OCI-LY1 (cell line): Measurements from ENCODE around the gene IPCEF1.

Experiments used
- H2AFZ ChIP-seq: fragments of 200-600 bp; sonication (generic), shearing (Covaris generic); 2 replicates; pipeline ENCODE4 v1.6.0; 2014; ENCODE audit warnings: antibody characterized with exemption, mild to moderate bottlenecking, low read length
- H3F3A ChIP-seq: fragments of 200-600 bp; sonication (generic), shearing (Covaris generic); 2 replicates; pipeline ENCODE4 v1.6.0; 2014; ENCODE audit warnings: mild to moderate bottlenecking, antibody characterized with exemption, low read length, moderate library complexity; ENCODE audit not compliant: insufficient read depth
- H3K27ac ChIP-seq: fragments of 200-600 bp; sonication (generic); 2 replicates; pipeline ENCODE4 v1.5.1; 2014; ENCODE audit warnings: low read length, mixed run types, mild to moderate bottlenecking, low read depth; ENCODE audit not compliant: poor library complexity, severe bottlenecking
- H3K27me3 ChIP-seq: fragments of 200-600 bp; sonication (generic); 2 replicates; pipeline ENCODE4 v1.6.0; 2014; ENCODE audit warnings: antibody characterized with exemption, mild to moderate bottlenecking, low read length, moderate library complexity; ENCODE audit not compliant: insufficient read depth
- H3K36me3 ChIP-seq: fragments of 200-600 bp; sonication (generic); 2 replicates; pipeline ENCODE4 v1.6.1; 2014; ENCODE audit warnings: mild to moderate bottlenecking, antibody characterized with exemption, low read length, moderate library complexity, mixed read lengths; ENCODE audit not compliant: insufficient read depth
- H3K4me1 ChIP-seq: fragments of 200-600 bp; sonication (generic); 2 replicates; pipeline ENCODE4 v1.5.1; 2014; ENCODE audit warnings: mild to moderate bottlenecking, low read length, moderate library complexity; ENCODE audit not compliant: insufficient read depth, severe bottlenecking
- H3K4me2 ChIP-seq: fragments of 200-600 bp; sonication (generic), shearing (Covaris generic); 2 replicates; pipeline ENCODE4 v1.6.1; 2014; ENCODE audit warnings: low read length
- H3K4me3 ChIP-seq: fragments of 200-600 bp; sonication (generic); 2 replicates; pipeline ENCODE4 v1.5.1; 2014; ENCODE audit warnings: low read length, low read depth, mild to moderate bottlenecking, mixed read lengths; ENCODE audit not compliant: poor library complexity, severe bottlenecking
- H3K79me2 ChIP-seq: fragments of 200-600 bp; shearing (Covaris generic); 2 replicates; pipeline ENCODE4 v1.6.1; 2016; ENCODE audit warnings: mixed run types, low read length, mixed read lengths; ENCODE audit not compliant: insufficient read depth
- H3K9ac ChIP-seq: fragments of 200-600 bp; sonication (generic), shearing (Covaris generic); 2 replicates; pipeline ENCODE4 v1.6.1; 2014; ENCODE audit warnings: mild to moderate bottlenecking, low read length, mixed read lengths
- H3K9me2 ChIP-seq: fragments of 200-600 bp; sonication (generic), shearing (Covaris generic); 2 replicates; pipeline ENCODE4 v1.6.1; 2014; ENCODE audit warnings: low read depth, mild to moderate bottlenecking, low read length, mixed read lengths
- H3K9me3 ChIP-seq: fragments of 200-600 bp; shearing (Covaris generic); 2 replicates; pipeline ENCODE4 v1.6.1; 2014; ENCODE audit warnings: low read length, mixed read lengths
- H4K20me1 ChIP-seq: fragments of 200-600 bp; sonication (generic), shearing (Covaris generic); 2 replicates; pipeline ENCODE4 v1.6.0; 2016; ENCODE audit warnings: mild to moderate bottlenecking, low read length; ENCODE audit not compliant: insufficient read depth
- EZH2 ChIP-seq: fragments of 200-600 bp; sonication (generic), shearing (Covaris generic); IDR thresholded peaks from 2 replicates; pipeline ENCODE4 v1.8.0; 2017; ENCODE audit warnings: borderline replicate concordance, mixed run types, mild to moderate bottlenecking, antibody characterized with exemption, low read length, moderate library complexity, mixed read lengths
- TF ChIP-seq, protein P1 (sequence below): fragments of 200-600 bp; sonication (generic), shearing (Covaris generic); IDR thresholded peaks from 2 replicates; pipeline ENCODE4 v1.5.1; 2017; ENCODE audit warnings: mild to moderate bottlenecking, antibody characterized with exemption, low read length, moderate library complexity, mixed read lengths

Gene IPCEF1

DNA sequence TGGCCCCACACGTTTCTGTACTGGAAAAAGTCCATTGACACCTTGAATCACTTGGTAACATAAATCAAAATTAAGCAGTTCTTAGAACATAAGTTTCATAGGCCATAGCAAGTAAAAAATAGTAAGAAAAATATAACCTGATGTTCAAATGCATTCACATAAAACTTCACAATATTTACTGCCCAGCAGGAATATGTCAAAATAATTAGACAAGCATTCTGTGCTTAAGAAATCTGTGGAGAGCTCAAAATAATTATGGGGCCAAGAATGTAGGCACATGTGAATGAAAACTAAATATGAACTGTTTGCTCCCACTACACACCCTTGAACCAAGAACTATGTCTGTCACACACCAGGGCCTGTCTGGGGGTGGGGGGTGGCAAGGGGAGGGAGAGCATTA, 70.8 kb downstream of the IPCEF1 start:
- no peaks in the 10 kb centered on the region for H4K20me1 ChIP-seq
- no peak overlapping the region for H2AFZ ChIP-seq
- H3K4me3 ChIP-seq: no peak overlapping the region
- no peaks in the 10 kb centered on the region for H3K4me1 ChIP-seq
- no peaks in the 10 kb centered on the region for H3K79me2 ChIP-seq
- H3K27ac ChIP-seq: no peak overlapping the region
- H3F3A ChIP-seq: 0 out of 2 replicates have a peak, but pooled peaks cover 3% of the 10 kb centered on the region
- no peak overlapping the region for H3K4me2 ChIP-seq
- H3K9ac ChIP-seq: no peak overlapping the region
- H3K9me2 ChIP-seq: no peaks in the 10 kb centered on the region
- TF ChIP-seq, protein P1, sequence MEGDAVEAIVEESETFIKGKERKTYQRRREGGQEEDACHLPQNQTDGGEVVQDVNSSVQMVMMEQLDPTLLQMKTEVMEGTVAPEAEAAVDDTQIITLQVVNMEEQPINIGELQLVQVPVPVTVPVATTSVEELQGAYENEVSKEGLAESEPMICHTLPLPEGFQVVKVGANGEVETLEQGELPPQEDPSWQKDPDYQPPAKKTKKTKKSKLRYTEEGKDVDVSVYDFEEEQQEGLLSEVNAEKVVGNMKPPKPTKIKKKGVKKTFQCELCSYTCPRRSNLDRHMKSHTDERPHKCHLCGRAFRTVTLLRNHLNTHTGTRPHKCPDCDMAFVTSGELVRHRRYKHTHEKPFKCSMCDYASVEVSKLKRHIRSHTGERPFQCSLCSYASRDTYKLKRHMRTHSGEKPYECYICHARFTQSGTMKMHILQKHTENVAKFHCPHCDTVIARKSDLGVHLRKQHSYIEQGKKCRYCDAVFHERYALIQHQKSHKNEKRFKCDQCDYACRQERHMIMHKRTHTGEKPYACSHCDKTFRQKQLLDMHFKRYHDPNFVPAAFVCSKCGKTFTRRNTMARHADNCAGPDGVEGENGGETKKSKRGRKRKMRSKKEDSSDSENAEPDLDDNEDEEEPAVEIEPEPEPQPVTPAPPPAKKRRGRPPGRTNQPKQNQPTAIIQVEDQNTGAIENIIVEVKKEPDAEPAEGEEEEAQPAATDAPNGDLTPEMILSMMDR: no peak
- no peak for TF ChIP-seq EZH2
- H3K27me3 ChIP-seq: no peaks in the 10 kb centered on the region
- H3K36me3 ChIP-seq: no peaks in the 10 kb centered on the region
- no peaks in the 10 kb centered on the region for H3K9me3 ChIP-seq

DNA sequence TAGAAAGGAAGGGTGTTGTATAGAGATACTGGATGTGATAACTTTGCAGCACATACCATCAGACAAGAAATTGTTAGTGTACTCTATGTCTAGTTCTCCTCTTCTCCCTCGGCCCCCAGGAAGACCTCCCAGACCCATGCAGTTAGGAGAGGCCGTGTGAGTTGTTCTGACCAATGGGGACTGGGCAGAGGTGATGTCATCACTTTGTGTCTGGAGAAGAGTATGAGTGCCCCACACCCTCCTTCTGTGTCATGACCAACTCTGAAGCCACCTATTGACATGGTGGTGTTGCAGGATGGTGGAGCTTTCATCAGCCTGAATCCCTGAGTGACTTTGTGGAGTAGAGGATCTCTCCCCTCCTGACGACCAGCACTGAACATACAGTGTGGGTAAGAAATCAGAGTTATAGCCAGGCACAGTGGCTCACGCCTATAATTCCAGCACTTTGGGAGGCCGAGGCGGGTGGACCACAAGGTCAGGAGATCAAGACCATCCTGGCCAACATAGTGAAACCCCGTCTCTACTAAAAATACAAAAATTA, 72.2 kb downstream of the IPCEF1 start:
- Histone ChIP-seq H3K27ac (no peak overlapping the region), H3K4me3 (no peak overlapping the region), H3K9ac (no peak overlapping the region), H3K4me1 (no peaks in the 10 kb centered on the region), H3K4me2 (no peak overlapping the region), H2AFZ (no peak overlapping the region), H3K9me3 (no peaks in the 10 kb centered on the region), H4K20me1 (no peaks in the 10 kb centered on the region), H3F3A (0 out of 2 replicates have a peak, but pooled peaks cover 3% of the 10 kb centered on the region), H3K27me3 (no peaks in the 10 kb centered on the region), H3K9me2 (no peaks in the 10 kb centered on the region), H3K36me3 (no peaks in the 10 kb centered on the region), H3K79me2 (no peaks in the 10 kb centered on the region)
- TF ChIP-seq EZH2: no peak
- TF ChIP-seq, protein P1: no peak

DNA sequence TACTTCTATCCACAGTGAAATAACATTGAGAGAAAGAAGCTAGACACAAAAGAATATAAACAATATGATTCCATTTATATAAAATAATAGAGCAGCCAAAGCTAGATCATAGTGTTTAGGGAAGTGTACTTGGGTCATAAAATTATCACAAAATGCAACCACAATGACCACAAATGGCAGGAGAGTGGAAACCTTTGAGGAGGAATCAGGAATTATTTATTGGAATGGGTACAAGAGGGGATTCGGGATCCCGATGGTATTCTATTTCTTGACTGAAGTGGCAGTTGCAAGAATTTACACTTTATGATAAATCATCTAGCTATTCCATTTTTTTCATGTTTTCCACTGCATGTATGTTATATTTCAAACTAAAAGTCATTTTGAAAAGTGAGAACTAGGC, 76.1 kb downstream of the IPCEF1 start:
- Histone ChIP-seq H3K9me3 (no peaks in the 10 kb centered on the region), H3K4me3 (no peak overlapping the region), H2AFZ (no peak overlapping the region)

More for the DNA sequence above, 76.1 kb downstream of the IPCEF1 start:
- Histone ChIP-seq H3K36me3 (no peaks in the 10 kb centered on the region), H3K9ac (no peak overlapping the region), H3K27ac (no peak overlapping the region), H3K4me1 (no peaks in the 10 kb centered on the region), H3K4me2 (no peak overlapping the region), H4K20me1 (no peaks in the 10 kb centered on the region), H3K27me3 (no peaks in the 10 kb centered on the region), H3F3A (0 out of 2 replicates have a peak, but pooled peaks cover 3% of the 10 kb centered on the region), H3K9me2 (no peaks in the 10 kb centered on the region), H3K79me2 (no peaks in the 10 kb centered on the region)
- TF ChIP-seq, protein P1: no peak
- TF ChIP-seq EZH2: no peak
